Spleen (tissue), 7 donors: ENCODE results near the gene CADM2.

Source experiments
- POLR2A ChIP-seq, 3 donors: fragments of 450-650 bp; IDR thresholded peaks; one replicate each; pipeline ENCODE4 v1.5.1; 2017; ENCODE audit warnings: antibody characterized with exemption in 3 of 3, mild to moderate bottlenecking in 1 of 3
- POLR2AphosphoS5 ChIP-seq, 3 donors: sonication (generic); formaldehyde crosslinking; IDR thresholded peaks; one replicate each; pipeline ENCODE4 v1.5.1; 2017; ENCODE audit warnings: antibody characterized with exemption in 3 of 3
- TF ChIP-seq, protein P1 (sequence below), 11 experiments: fragments of 200-600 bp in 7 of 11; fragments of 450-650 bp in 4 of 11; sonication (generic) in 4 of 11; IDR thresholded peaks in 8 of 11; conservative IDR thresholded peaks in 3 of 11; 1 replicate in 7 of 11; 2 replicates in 4 of 11; pipeline versions ENCODE4 v1.4.0 to v1.8.0; 2016 to 2021; ENCODE audit warnings: antibody characterized with exemption in 11 of 11, inconsistent platforms in 4 of 11, mild to moderate bottlenecking in 1 of 11
- donor health status: DM: no; HTN: no; CAD: no; lungs with moderate emphysema.
- donor health status: DM: no; HTN: no; CAD: no.
- donor health status: DM: no; HTN: no; CAD: no.

DNA sequence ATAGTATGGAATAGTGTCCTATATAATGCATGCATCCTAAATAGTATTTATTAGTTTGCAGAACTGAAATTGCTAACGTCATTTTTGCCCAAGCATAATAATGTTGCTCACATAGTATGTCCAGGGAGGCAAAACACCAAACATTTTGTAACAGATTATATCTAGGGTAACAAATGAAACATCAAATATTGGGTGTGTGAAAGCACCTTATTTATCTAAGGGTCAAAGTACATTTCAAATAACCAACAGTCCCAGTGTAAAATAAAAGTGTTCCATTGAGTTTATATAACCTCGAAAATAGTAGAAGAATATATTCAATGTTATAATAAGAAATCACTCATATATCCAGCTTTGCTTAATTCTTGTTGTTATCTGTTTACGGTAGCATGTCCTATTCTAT is 363.1 kb downstream of the CADM2 start:
- TF ChIP-seq, protein P1, sequence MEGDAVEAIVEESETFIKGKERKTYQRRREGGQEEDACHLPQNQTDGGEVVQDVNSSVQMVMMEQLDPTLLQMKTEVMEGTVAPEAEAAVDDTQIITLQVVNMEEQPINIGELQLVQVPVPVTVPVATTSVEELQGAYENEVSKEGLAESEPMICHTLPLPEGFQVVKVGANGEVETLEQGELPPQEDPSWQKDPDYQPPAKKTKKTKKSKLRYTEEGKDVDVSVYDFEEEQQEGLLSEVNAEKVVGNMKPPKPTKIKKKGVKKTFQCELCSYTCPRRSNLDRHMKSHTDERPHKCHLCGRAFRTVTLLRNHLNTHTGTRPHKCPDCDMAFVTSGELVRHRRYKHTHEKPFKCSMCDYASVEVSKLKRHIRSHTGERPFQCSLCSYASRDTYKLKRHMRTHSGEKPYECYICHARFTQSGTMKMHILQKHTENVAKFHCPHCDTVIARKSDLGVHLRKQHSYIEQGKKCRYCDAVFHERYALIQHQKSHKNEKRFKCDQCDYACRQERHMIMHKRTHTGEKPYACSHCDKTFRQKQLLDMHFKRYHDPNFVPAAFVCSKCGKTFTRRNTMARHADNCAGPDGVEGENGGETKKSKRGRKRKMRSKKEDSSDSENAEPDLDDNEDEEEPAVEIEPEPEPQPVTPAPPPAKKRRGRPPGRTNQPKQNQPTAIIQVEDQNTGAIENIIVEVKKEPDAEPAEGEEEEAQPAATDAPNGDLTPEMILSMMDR (IDR thresholded peaks at IDR 0.05 in 8 of 11, conservative IDR thresholded peaks at IDR 0.05 in 3 of 11), result no peak
- TF ChIP-seq POLR2A (IDR thresholded peaks at IDR 0.05), result no peak
- TF ChIP-seq POLR2AphosphoS5 (IDR thresholded peaks at IDR 0.05), result no peak
